ENCODE results near the gene TGM3. TPM values are rescaled to one million over a fixed set of nuclear protein-coding genes. Genes with fewer than 3 reads are reported as not detected.

TGM3 gene
- polyA plus RNA-seq, 1 experiment = not detected

DNA sequence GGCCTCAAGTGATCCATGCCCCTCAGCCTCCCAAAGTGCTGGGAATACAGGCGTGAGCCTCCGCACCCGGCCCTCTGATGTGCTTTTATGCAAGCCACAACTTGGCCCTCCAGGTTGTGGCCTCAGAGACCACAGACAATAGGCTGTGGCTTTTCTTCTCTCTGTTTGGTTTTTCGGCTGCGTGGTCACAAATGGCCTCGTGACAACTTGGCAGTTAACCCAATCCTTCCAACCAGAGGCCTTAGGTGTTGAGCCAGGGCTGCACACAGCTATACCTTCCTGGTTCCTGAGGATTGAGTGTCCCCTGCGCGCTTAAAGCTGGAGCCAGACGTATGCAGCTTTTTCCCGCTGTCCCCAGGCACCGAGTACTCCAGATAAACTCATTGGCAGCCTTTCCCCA, 6.3 kb upstream of the TGM3 start:
- ChIA-PET CTCF (no interaction called here), POLR2A (no interaction called here)
- no peak overlapping the region for H3K4me3 ChIP-seq (ENCODE audit: low read depth, low read length)
- no peaks in the 10 kb centered on the region for H3K36me3 ChIP-seq (ENCODE audit: control insufficient read depth, insufficient read depth, low read length)
- H3K27me3 ChIP-seq (ENCODE audit: control insufficient read depth, insufficient read depth, low read length) = no peaks in the 10 kb centered on the region
- no peak for DNase-seq (ENCODE audit: low read depth)
- TF ChIP-seq, protein P1, sequence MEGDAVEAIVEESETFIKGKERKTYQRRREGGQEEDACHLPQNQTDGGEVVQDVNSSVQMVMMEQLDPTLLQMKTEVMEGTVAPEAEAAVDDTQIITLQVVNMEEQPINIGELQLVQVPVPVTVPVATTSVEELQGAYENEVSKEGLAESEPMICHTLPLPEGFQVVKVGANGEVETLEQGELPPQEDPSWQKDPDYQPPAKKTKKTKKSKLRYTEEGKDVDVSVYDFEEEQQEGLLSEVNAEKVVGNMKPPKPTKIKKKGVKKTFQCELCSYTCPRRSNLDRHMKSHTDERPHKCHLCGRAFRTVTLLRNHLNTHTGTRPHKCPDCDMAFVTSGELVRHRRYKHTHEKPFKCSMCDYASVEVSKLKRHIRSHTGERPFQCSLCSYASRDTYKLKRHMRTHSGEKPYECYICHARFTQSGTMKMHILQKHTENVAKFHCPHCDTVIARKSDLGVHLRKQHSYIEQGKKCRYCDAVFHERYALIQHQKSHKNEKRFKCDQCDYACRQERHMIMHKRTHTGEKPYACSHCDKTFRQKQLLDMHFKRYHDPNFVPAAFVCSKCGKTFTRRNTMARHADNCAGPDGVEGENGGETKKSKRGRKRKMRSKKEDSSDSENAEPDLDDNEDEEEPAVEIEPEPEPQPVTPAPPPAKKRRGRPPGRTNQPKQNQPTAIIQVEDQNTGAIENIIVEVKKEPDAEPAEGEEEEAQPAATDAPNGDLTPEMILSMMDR (IDR thresholded peaks at IDR 0.05; ENCODE audit: insufficient read depth, low read depth, low read length) = no peak

DNA sequence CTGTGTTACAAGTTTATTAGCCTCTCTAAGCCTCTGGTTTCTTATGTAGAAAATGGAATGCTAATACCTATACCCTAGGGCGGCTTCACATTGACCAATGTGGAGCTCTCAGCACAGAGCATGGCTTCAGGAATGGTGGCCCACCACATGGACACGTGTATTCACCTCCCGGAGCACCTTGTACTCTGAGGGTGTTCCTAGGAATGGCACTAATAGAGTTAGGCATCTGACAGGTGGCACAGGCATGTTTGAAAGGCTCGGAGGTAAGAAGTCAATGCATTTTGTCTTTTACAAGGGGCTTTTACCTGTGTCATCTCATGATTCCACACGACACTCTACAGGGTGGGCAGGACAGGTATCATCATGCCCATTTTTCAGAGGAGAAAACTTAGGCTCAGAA, 5.3 kb upstream of the TGM3 start:
- ChIA-PET POLR2A (no interaction called here), CTCF (no interaction called here)
- Histone ChIP-seq H3K4me3 (ENCODE audit: low read depth, low read length) (no peak overlapping the region), H3K36me3 (ENCODE audit: control insufficient read depth, insufficient read depth, low read length) (no peaks in the 10 kb centered on the region), H3K27me3 (ENCODE audit: control insufficient read depth, insufficient read depth, low read length) (no peaks in the 10 kb centered on the region)
- DNase-seq (ENCODE audit: low read depth) = no peak
- TF ChIP-seq, protein P1 (IDR thresholded peaks at IDR 0.05; ENCODE audit: insufficient read depth, low read depth, low read length) = no peak

DNA sequence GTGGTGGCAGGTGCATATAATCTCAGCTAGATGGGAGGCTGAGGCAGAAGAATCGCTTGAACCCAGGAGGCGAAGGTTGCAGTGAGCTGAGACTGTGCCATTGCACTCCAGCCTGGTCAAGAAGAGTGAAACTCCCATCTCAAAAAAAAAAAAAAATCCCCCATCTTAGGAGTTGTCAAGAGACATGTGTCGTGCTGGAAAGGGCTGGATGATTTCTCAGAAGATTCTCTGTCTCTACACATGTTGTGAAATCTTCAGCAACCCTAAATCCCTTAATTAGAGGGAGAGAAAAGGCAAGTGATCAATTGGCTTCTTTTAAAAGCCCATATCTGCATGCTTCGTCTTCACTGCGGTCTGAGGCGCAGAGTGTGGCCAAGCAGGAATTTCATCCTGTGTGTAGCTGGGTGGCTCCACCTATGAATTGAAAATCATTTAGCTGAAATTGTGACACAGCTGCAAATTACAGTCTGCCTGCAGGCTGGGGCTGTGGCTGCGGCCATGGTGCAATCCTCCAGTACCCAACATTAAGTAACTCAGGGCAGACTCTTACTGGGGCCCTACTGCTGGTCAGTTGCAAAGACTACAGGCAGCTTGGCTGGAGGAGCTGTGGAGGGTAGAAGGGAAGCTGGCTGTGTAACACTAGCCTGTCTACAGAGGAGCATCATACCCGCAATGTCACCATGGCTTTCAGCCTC, 3.2 kb upstream of the TGM3 start:
- ChIA-PET POLR2A (no interaction called here), CTCF (interaction anchor here (0.7 to 1.0 kb wide), 2 partner anchors 16 to 78 kb away, joined by 3 read pairs; no protein-coding TSS in a partner anchor)
- H3K36me3 ChIP-seq (ENCODE audit: control insufficient read depth, insufficient read depth, low read length) = no peaks in the 10 kb centered on the region
- DNase-seq (ENCODE audit: low read depth) = no peak
- no peak overlapping the region for H3K4me3 ChIP-seq (ENCODE audit: low read depth, low read length)
- TF ChIP-seq, protein P1 (IDR thresholded peaks at IDR 0.05; ENCODE audit: insufficient read depth, low read depth, low read length) = no peak
- H3K27me3 ChIP-seq (ENCODE audit: control insufficient read depth, insufficient read depth, low read length) = 0 out of 2 replicates have a peak, but pooled peaks cover 1% of the 10 kb centered on the region

DNA sequence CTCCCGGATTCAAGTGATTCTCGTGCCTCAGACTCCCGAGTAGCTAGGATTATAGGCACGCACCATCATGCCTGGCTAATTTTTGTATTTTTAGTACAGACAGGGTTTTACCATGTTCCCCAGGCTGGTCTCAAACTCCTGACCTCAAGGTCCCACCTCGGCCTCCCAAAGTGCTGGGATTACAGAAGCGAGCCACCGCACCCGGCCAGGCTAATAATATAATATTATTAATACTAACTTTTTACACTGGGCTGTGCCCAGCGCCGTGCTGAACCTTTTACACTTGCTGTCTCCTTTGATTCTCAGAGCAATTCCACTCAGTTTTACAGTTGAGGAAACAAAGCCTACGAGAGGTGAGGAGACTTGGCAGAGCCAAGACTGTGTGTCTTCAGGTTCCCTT, 2.3 kb upstream of the TGM3 start:
- H3K4me3 ChIP-seq (ENCODE audit: low read depth, low read length) = no peak overlapping the region
- no peak for DNase-seq (ENCODE audit: low read depth)
- no peaks in the 10 kb centered on the region for H3K36me3 ChIP-seq (ENCODE audit: control insufficient read depth, insufficient read depth, low read length)
- CTCF ChIA-PET = interaction anchor here (2.6 kb wide), 1 partner anchor 86 kb away, joined by 7 read pairs; no protein-coding TSS in a partner anchor
- POLR2A ChIA-PET = no interaction called here
- H3K27me3 ChIP-seq (ENCODE audit: control insufficient read depth, insufficient read depth, low read length) = 0 out of 2 replicates have a peak, but pooled peaks cover 1% of the 10 kb centered on the region
- TF ChIP-seq, protein P1 (IDR thresholded peaks at IDR 0.05; ENCODE audit: insufficient read depth, low read depth, low read length) = no peak

DNA sequence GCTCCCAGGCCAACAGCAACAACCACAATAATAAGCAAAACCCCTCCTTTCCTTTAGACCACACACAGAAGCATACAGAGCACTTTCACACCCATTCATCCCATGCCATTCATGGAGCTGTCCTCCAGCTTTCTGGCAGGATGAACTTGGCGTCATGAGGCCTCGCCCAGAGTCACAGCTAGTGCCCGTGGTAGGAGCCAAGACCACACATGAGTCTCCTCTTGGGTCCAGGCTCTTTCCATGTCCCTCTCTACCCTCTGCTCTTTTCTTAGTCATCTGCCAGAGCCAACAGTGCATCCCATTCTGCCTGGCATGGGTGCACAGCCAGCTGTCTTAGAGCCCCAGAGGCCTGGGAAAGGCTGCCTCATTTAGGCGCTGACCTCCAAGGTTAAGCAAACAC, 1.8 kb upstream of the TGM3 start:
- H3K27me3 ChIP-seq (ENCODE audit: control insufficient read depth, insufficient read depth, low read length) = 0 out of 2 replicates have a peak, but pooled peaks cover 1% of the 10 kb centered on the region
- no peaks in the 10 kb centered on the region for H3K36me3 ChIP-seq (ENCODE audit: control insufficient read depth, insufficient read depth, low read length)
- ChIA-PET CTCF (interaction anchor here (2.6 kb wide), 1 partner anchor 87 kb away, joined by 7 read pairs; no protein-coding TSS in a partner anchor), POLR2A (no interaction called here)
- TF ChIP-seq, protein P1 (IDR thresholded peaks at IDR 0.05; ENCODE audit: insufficient read depth, low read depth, low read length) = no peak
- no peak overlapping the region for H3K4me3 ChIP-seq (ENCODE audit: low read depth, low read length)
- DNase-seq (ENCODE audit: low read depth) = no peak
